ENCODE measurements around the gene PKP1.

Gene PKP1

GRCh38 chr1:201304126-201304525 lies 20.8 kb downstream of the PKP1 start:
- no peak overlapping the region for H3K4me3 ChIP-seq (ENCODE audit: low read depth, low read length)

GRCh38 chr1:201305815-201306214 lies 22.5 kb downstream of the PKP1 start:
- H3K4me3 ChIP-seq (ENCODE audit: low read depth, low read length), result no peak overlapping the region

GRCh38 chr1:201307231-201307630 lies 23.9 kb downstream of the PKP1 start:
- H3K4me3 ChIP-seq (ENCODE audit: low read depth, low read length), result no peak overlapping the region

- H3K4me3 ChIP-seq (ENCODE audit: low read depth, low read length), result no peak overlapping the region
These were observed 24.6 kb downstream of the PKP1 start for GRCh38 chr1:201307760-201308499.

GRCh38 chr1:201309416-201309815 lies 26.1 kb downstream of the PKP1 start:
- no peak overlapping the region for H3K4me3 ChIP-seq (ENCODE audit: low read depth, low read length)

- H3K4me3 ChIP-seq (ENCODE audit: low read depth, low read length), result no peak overlapping the region
These were observed 27.1 kb downstream of the PKP1 start for GRCh38 chr1:201310251-201310985.

GRCh38 chr1:201310986-201311355 lies 27.7 kb downstream of the PKP1 start:
- no peak overlapping the region for H3K4me3 ChIP-seq (ENCODE audit: low read depth, low read length)

GRCh38 chr1:201311356-201312011 lies 28.2 kb downstream of the PKP1 start:
- H3K4me3 ChIP-seq (ENCODE audit: low read depth, low read length), result no peak overlapping the region

GRCh38 chr1:201312298-201312697 lies 29.0 kb downstream of the PKP1 start:
- H3K4me3 ChIP-seq (ENCODE audit: low read depth, low read length), result no peak overlapping the region

GRCh38 chr1:201313086-201313485 lies 29.8 kb downstream of the PKP1 start:
- no peak overlapping the region for H3K4me3 ChIP-seq (ENCODE audit: low read depth, low read length)

- no peak overlapping the region for H3K4me3 ChIP-seq (ENCODE audit: low read depth, low read length)
These were observed 33.2 kb downstream of the PKP1 start for GRCh38 chr1:201316556-201316955.

GRCh38 chr1:201317551-201317950 lies 34.2 kb downstream of the PKP1 start:
- no peak overlapping the region for H3K4me3 ChIP-seq (ENCODE audit: low read depth, low read length)

- H3K4me3 ChIP-seq (ENCODE audit: low read depth, low read length), result no peak overlapping the region
These were observed 35.4 kb downstream of the PKP1 start for GRCh38 chr1:201318504-201319340.

GRCh38 chr1:201319631-201320030 lies 36.3 kb downstream of the PKP1 start:
- no peak overlapping the region for H3K4me3 ChIP-seq (ENCODE audit: low read depth, low read length)

GRCh38 chr1:201320168-201320788 lies 37.0 kb downstream of the PKP1 start:
- H3K4me3 ChIP-seq (ENCODE audit: low read depth, low read length), result no peak overlapping the region

- H3K4me3 ChIP-seq (ENCODE audit: low read depth, low read length), result no peak overlapping the region
These were observed 38.6 kb downstream of the PKP1 start for GRCh38 chr1:201321826-201322390.

GRCh38 chr1:201322653-201323510 lies 39.6 kb downstream of the PKP1 start:
- no peak overlapping the region for H3K4me3 ChIP-seq (ENCODE audit: low read depth, low read length)

GRCh38 chr1:201324306-201324705 lies 41.0 kb downstream of the PKP1 start:
- H3K4me3 ChIP-seq (ENCODE audit: low read depth, low read length), result no peak overlapping the region
